H9 (cell line): ENCODE data around the gene MAP2K7. TPM values are rescaled to one million over a fixed set of nuclear protein-coding genes. Genes with fewer than 3 reads are reported as not detected.

Experiments used
- DNase-seq: peaks from one replicate; pipeline ENCODE4 v3.0.0-alpha.2; 2017
- H2AFZ ChIP-seq: one replicate; pipeline ENCODE4 v1.6.1; 2013; ENCODE audit warnings: mild to moderate bottlenecking, low read length, control low read depth, moderate library complexity
- H2AK5ac ChIP-seq: 2 replicates; pipeline ENCODE4 v1.6.1; 2013; ENCODE audit warnings: low read length, control low read depth, mixed read lengths; ENCODE audit not compliant: insufficient read length
- H2BK120ac ChIP-seq: one replicate; pipeline ENCODE4 v1.6.1; 2013; ENCODE audit warnings: low read depth, mild to moderate bottlenecking, low read length, control low read depth, inconsistent platforms; ENCODE audit not compliant: poor library complexity, severe bottlenecking
- H2BK12ac ChIP-seq: 2 replicates; pipeline ENCODE4 v1.6.1; 2013; ENCODE audit warnings: low read length, control low read depth, mixed read lengths, low read depth; ENCODE audit not compliant: insufficient read length
- H2BK15ac ChIP-seq: 2 replicates; pipeline ENCODE4 v1.6.1; 2013; ENCODE audit warnings: low read depth, low read length, control low read depth
- H2BK20ac ChIP-seq: one replicate; pipeline ENCODE4 v1.6.1; 2013; ENCODE audit warnings: low read depth, mild to moderate bottlenecking, low read length, control low read depth, inconsistent platforms; ENCODE audit not compliant: poor library complexity, severe bottlenecking
- H2BK5ac ChIP-seq: 2 replicates; pipeline ENCODE4 v1.6.1; 2013; ENCODE audit warnings: low read length, control low read depth, mixed read lengths; ENCODE audit not compliant: insufficient read length
- H3K14ac ChIP-seq: 2 replicates; pipeline ENCODE4 v1.6.1; 2013; ENCODE audit warnings: low read length, control low read depth; ENCODE audit not compliant: insufficient read depth
- H3K18ac ChIP-seq: 2 replicates; pipeline ENCODE4 v1.6.1; 2013; ENCODE audit warnings: low read depth, mild to moderate bottlenecking, mixed read lengths, low read length, control low read depth; ENCODE audit not compliant: insufficient read length
- H3K23ac ChIP-seq: 2 replicates; pipeline ENCODE4 v1.6.1; 2013; ENCODE audit warnings: low read length, control low read depth, mixed read lengths, low read depth; ENCODE audit not compliant: insufficient read length
- H3K23me2 ChIP-seq: 2 replicates; pipeline ENCODE4 v1.6.1; 2013; ENCODE audit warnings: low read depth, mild to moderate bottlenecking, mixed read lengths, low read length, control low read depth; ENCODE audit not compliant: insufficient read length, poor library complexity, severe bottlenecking
- H3K27ac ChIP-seq: 2 replicates; pipeline ENCODE4 v1.5.1; 2013; ENCODE audit warnings: low read length, control low read depth, mixed read lengths, low read depth; ENCODE audit not compliant: insufficient read length
- H3K27me3 ChIP-seq: 2 replicates; pipeline ENCODE4 v1.6.1; 2013; ENCODE audit warnings: low read length, control low read depth, inconsistent platforms; ENCODE audit not compliant: insufficient read depth
- H3K4ac ChIP-seq: 2 replicates; pipeline ENCODE4 v1.6.1; 2013; ENCODE audit warnings: low read depth, mild to moderate bottlenecking, control low read depth, inconsistent platforms, low read length, moderate library complexity
- H3K4me1 ChIP-seq: 2 replicates; pipeline ENCODE4 v1.6.1; 2013; ENCODE audit warnings: low read length, control low read depth, inconsistent platforms; ENCODE audit not compliant: insufficient read depth
- H3K4me2 ChIP-seq: 2 replicates; pipeline ENCODE4 v1.6.1; 2013; ENCODE audit warnings: low read length, control low read depth, mixed read lengths; ENCODE audit not compliant: insufficient read length, insufficient read depth
- H3K56ac ChIP-seq: 2 replicates; pipeline ENCODE4 v1.6.1; 2013; ENCODE audit warnings: low read depth, mild to moderate bottlenecking, mixed read lengths, low read length, control low read depth; ENCODE audit not compliant: insufficient read length
- H3K79me1 ChIP-seq: 2 replicates; pipeline ENCODE4 v1.6.1; 2013; ENCODE audit warnings: low read depth, mild to moderate bottlenecking, moderate library complexity, low read length, control low read depth, inconsistent platforms; ENCODE audit not compliant: insufficient read depth, poor library complexity, severe bottlenecking
- H3K79me2 ChIP-seq: 2 replicates; pipeline ENCODE4 v1.6.1; 2013; ENCODE audit warnings: low read length, control low read depth, inconsistent platforms; ENCODE audit not compliant: insufficient read depth
- H3K9ac ChIP-seq: 2 replicates; pipeline ENCODE4 v1.6.1; 2013; ENCODE audit warnings: low read length, control low read depth, mixed read lengths; ENCODE audit not compliant: insufficient read length; ENCODE audit errors: extremely low read depth
- H3K9me3 ChIP-seq: one replicate; pipeline ENCODE4 v1.6.1; 2013; ENCODE audit warnings: low read depth, low read length, inconsistent platforms; ENCODE audit not compliant: control insufficient read depth
- H3T11ph ChIP-seq: one replicate; pipeline ENCODE4 v1.6.1; 2013; ENCODE audit warnings: mild to moderate bottlenecking, low read length, control low read depth, inconsistent platforms
- H4K20me1 ChIP-seq: one replicate; pipeline ENCODE4 v1.6.1; 2013; ENCODE audit not compliant: control insufficient read depth, insufficient read length, insufficient read depth
- H4K5ac ChIP-seq: 2 replicates; pipeline ENCODE4 v1.6.1; 2013; ENCODE audit warnings: low read depth, mild to moderate bottlenecking, mixed read lengths, low read length, control low read depth; ENCODE audit not compliant: insufficient read length
- H4K8ac ChIP-seq: replicated peaks from 2 replicates; pipeline ENCODE4 v1.6.1; 2013; ENCODE audit warnings: low read length, control low read depth, mixed read lengths, low read depth; ENCODE audit not compliant: insufficient read length
- H4K91ac ChIP-seq: 2 replicates; pipeline ENCODE4 v1.6.1; 2013; ENCODE audit warnings: low read depth, mild to moderate bottlenecking, moderate library complexity, mixed read lengths, low read length, control low read depth; ENCODE audit not compliant: insufficient read length
- H3K27ac Mint-ChIP-seq, 3 experiments: 2 replicates in 2 of 3; 3 replicates in 1 of 3; pipeline ENCODE4 v1.8.0; 2020 to 2021; ENCODE audit warnings: mixed read lengths in 3 of 3, mild to moderate bottlenecking in 1 of 3, moderate library complexity in 1 of 3
- H3K27me3 Mint-ChIP-seq: 2 replicates; pipeline ENCODE4 v1.8.0; 2021; ENCODE audit warnings: low read depth, mild to moderate bottlenecking, moderate library complexity, mixed read lengths
- H3K36me3 Mint-ChIP-seq, 3 experiments: 2 replicates in 2 of 3; 3 replicates in 1 of 3; pipeline ENCODE4 v1.8.0; 2020 to 2021; ENCODE audit warnings: low read depth in 3 of 3, mixed read lengths in 3 of 3; ENCODE audit not compliant: insufficient read depth in 1 of 3
- H3K4me1 Mint-ChIP-seq, 2 experiments: 2 replicates each; pipeline ENCODE4 v1.8.0; 2020; ENCODE audit warnings: mixed read lengths in 2 of 2
- H3K4me3 Mint-ChIP-seq, 2 experiments: 2 replicates in 1 of 2; 3 replicates in 1 of 2; pipeline ENCODE4 v1.8.0; 2020 to 2021; ENCODE audit warnings: mild to moderate bottlenecking in 2 of 2, mixed read lengths in 2 of 2, moderate library complexity in 1 of 2
- H3K9me3 Mint-ChIP-seq, 2 experiments: 2 replicates in 1 of 2; 3 replicates in 1 of 2; pipeline ENCODE4 v1.8.0; 2020; ENCODE audit warnings: mild to moderate bottlenecking in 2 of 2, mixed read lengths in 2 of 2, moderate library complexity in 1 of 2
- CTCF ChIP-seq: fragments of 200-600 bp; sonication (generic); conservative IDR thresholded peaks from 3 replicates; pipeline ENCODE4 v1.8.0; 2021; ENCODE audit warnings: antibody characterized with exemption, mild to moderate bottlenecking
- WGBS: extraction: QIAGEN DNeasy Blood & Tissue Kit; methylation state at CpG from one replicate; pipeline ENCODE4 v1.1.7; 2013; ENCODE audit warnings: missing lambda C conversion rate, low lambda C conversion rate, mixed read lengths; ENCODE audit not compliant: insufficient read length; ENCODE audit errors: extremely low coverage; 5-methylcytosine and 5-hydroxymethylcytosine counted together
- total RNA-seq: library from RNA; stranded (reverse); gene quantifications from 2 replicates; pipeline ENCODE4 v1.2.1, GENCODE V29; 2021

MAP2K7 gene
- total RNA-seq, 1 experiment from 2014 or later: 48.1 TPM

DNA sequence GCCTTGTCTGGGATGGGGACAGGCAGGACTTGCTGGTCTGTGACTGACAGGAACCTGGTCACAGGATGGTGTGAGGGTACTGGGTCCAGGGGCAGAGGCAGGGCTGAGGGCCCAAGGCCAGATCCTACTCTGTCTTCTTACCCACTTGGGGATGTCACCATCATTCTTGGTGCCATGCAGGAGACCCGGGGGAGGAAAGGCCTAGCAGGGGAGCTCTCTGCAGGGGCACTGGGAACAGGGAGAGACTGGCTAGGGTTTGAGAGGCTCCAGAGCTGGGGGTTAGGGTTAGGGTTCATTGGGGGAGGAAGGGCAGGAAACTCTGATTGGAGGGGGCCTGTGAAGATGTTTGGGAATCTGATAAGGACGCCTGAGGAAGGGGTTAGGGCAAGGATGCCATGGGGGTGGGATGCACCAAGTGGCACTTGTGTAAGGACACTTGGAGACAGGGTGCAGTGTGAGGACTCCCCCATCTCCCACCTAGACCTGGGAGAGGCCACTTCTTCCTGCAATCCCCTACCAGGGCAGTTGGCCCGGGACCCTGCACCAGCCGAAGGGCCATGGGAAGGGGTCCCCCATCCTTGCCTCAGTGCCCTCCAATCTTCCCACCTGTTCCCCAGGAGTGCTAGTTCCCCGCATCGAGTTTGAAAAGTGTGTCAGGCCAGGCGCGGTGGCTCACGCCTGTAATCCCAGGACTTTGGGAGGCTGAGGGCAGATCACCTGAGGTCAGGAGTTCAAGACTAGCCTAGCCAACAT is 36.4 kb upstream of the MAP2K7 start:
- Histone ChIP-seq H3K56ac (no peak overlapping the region), H3K23me2 (peaks cover 21% of the 10 kb centered on the region), H3K4me2 (no peak overlapping the region), H3K18ac (no peak overlapping the region), H3K79me2 (no peaks in the 10 kb centered on the region), H3K9me3 (no peaks in the 10 kb centered on the region), H3K4ac (no peak overlapping the region), H4K91ac (no peak overlapping the region), H3K27me3 (peaks cover 4% of the 10 kb centered on the region; the same call in 1 of the 2 replicates), H3T11ph (no peak overlapping the region), H4K20me1 (peaks cover 5% of the 10 kb centered on the region), H2BK20ac (no peak overlapping the region), H2BK12ac (no peak overlapping the region), H3K4me1 (no peaks in the 10 kb centered on the region; the same call in 1 of the 2 replicates), H2BK120ac (no peak overlapping the region), H4K5ac (no peak overlapping the region), H3K14ac (no peak overlapping the region; the same call in 1 of the 2 replicates), H2BK15ac (no peak overlapping the region), H2BK5ac (no peak overlapping the region), H3K9ac (no peak overlapping the region), H3K27ac (no peak overlapping the region), H3K79me1 (no peaks in the 10 kb centered on the region), H2AFZ (no peak overlapping the region), H4K8ac (no peak overlapping the region), H3K23ac (no peak overlapping the region), H2AK5ac (no peak overlapping the region)
- Mint-ChIP-seq H3K27ac (no peak overlapping the region), H3K4me1 (peaks cover 18 to 40% of the 10 kb centered on the region in 2 experiments), H3K9me3 (no peaks in the 10 kb centered on the region), H3K36me3 (peaks cover 0 to 6% (median 2%) of the 10 kb centered on the region in 3 experiments; a peak in 2 of 7 replicates), H3K4me3 (no peak overlapping the region; a peak in 1 of 5 replicates), H3K27me3 (peaks cover 45% of the 10 kb centered on the region)
- no peak for DNase-seq
- TF ChIP-seq CTCF: no peak
- no CpG with 5 or more reads among the region's 9 CpGs for WGBS
